Neural progenitor cell (in vitro differentiated cells): ENCODE results near the gene SUCLA2. TPM values are rescaled to one million over a fixed set of nuclear protein-coding genes. Genes with fewer than 3 reads are reported as not detected.

Source experiments
- DNase-seq: peaks from one replicate; pipeline ENCODE4 v3.0.0-alpha.2; 2016; ENCODE audit warnings: low spot score
- H2AFZ ChIP-seq: fragments of 200-600 bp; sonication (generic); replicated peaks from 2 replicates; pipeline ENCODE4 v1.6.1; 2016; ENCODE audit warnings: antibody characterized with exemption
- H3F3A ChIP-seq: fragments of 200-600 bp; sonication (generic); 2 replicates; pipeline ENCODE4 v1.6.1; 2016; ENCODE audit warnings: antibody characterized with exemption, low read depth
- H3K27ac ChIP-seq: fragments of 200-600 bp; sonication (generic); 2 replicates; pipeline ENCODE4 v1.5.1; 2016; ENCODE audit warnings: mild to moderate bottlenecking
- H3K27me3 ChIP-seq: fragments of 200-600 bp; sonication (generic); 2 replicates; pipeline ENCODE4 v1.6.1; 2016; ENCODE audit warnings: mild to moderate bottlenecking, moderate library complexity
- H3K36me3 ChIP-seq: fragments of 200-600 bp; sonication (generic); 2 replicates; pipeline ENCODE4 v1.5.1; 2016
- H3K4me1 ChIP-seq: fragments of 200-600 bp; sonication (generic); 2 replicates; pipeline ENCODE4 v1.6.1; 2016; ENCODE audit warnings: mixed run types
- H3K4me2 ChIP-seq: fragments of 200-600 bp; sonication (generic); 2 replicates; pipeline ENCODE4 v1.6.1; 2016
- H3K4me3 ChIP-seq: fragments of 200-600 bp; sonication (generic); 2 replicates; pipeline ENCODE4 v1.5.1; 2016
- H3K79me2 ChIP-seq: fragments of 200-600 bp; sonication (generic); 2 replicates; pipeline ENCODE4 v1.6.1; 2016; ENCODE audit warnings: low read depth
- H3K9ac ChIP-seq: fragments of 200-600 bp; sonication (generic); 2 replicates; pipeline ENCODE4 v1.6.1; 2016
- H3K9me3 ChIP-seq: fragments of 200-600 bp; sonication (generic); 2 replicates; pipeline ENCODE4 v1.5.1; 2016; ENCODE audit warnings: low read depth
- H4K20me1 ChIP-seq: fragments of 200-600 bp; sonication (generic); 2 replicates; pipeline ENCODE4 v1.6.1; 2016; ENCODE audit warnings: low read depth
- H3K27ac Mint-ChIP-seq: 3 replicates; pipeline ENCODE4 v1.8.0; 2021; ENCODE audit warnings: mixed read lengths
- H3K27me3 Mint-ChIP-seq: 2 replicates; pipeline ENCODE4 v1.8.0; 2022; ENCODE audit warnings: low read depth, mild to moderate bottlenecking, inconsistent platforms, moderate library complexity, mixed read lengths; ENCODE audit not compliant: insufficient read depth
- H3K36me3 Mint-ChIP-seq: 3 replicates; pipeline ENCODE4 v1.8.0; 2021; ENCODE audit warnings: mixed read lengths
- H3K4me1 Mint-ChIP-seq: 3 replicates; pipeline ENCODE4 v1.8.0; 2021; ENCODE audit warnings: mixed read lengths
- H3K4me3 Mint-ChIP-seq: 3 replicates; pipeline ENCODE4 v1.8.0; 2021; ENCODE audit warnings: mild to moderate bottlenecking, moderate library complexity, mixed read lengths
- H3K9me3 Mint-ChIP-seq: 3 replicates; pipeline ENCODE4 v1.8.0; 2020; ENCODE audit warnings: mixed read lengths
- EZH2 ChIP-seq: fragments of 200-600 bp; sonication (generic); IDR thresholded peaks from 2 replicates; pipeline ENCODE4 v1.6.1; 2017; ENCODE audit warnings: antibody characterized with exemption, mild to moderate bottlenecking, moderate library complexity
- EZH2phosphoT487 ChIP-seq: fragments of 200-600 bp; sonication (generic); IDR thresholded peaks from 2 replicates; pipeline ENCODE4 v1.6.1; 2017; ENCODE audit warnings: antibody characterized with exemption
- total RNA-seq: library from RNA; depleted of rRNA; stranded (reverse); fragments of >200 nt; gene quantifications from 2 replicates; pipeline ENCODE4 v1.2.3, GENCODE V29; 2015; ENCODE audit warnings: low replicate concordance
- TF ChIP-seq, protein P1 (sequence below): fragments of 200-600 bp; sonication (generic); IDR thresholded peaks from 2 replicates; pipeline ENCODE4 v1.5.1; 2017; ENCODE audit warnings: antibody characterized with exemption, mild to moderate bottlenecking

SUCLA2 gene
- total RNA-seq, 1 donor from 2014 or later: 100 TPM

- Mint-ChIP-seq H3K27me3 (no peaks in the 10 kb centered on the region), H3K36me3 (peaks cover 18% of the 10 kb centered on the region), H3K9me3 (peaks cover 7% of the 10 kb centered on the region), H3K4me1 (peaks cover 3% of the 10 kb centered on the region), H3K27ac (no peak overlapping the region), H3K4me3 (no peak overlapping the region)
- DNase-seq: peak; percentile 29
- TF ChIP-seq EZH2phosphoT487 (peak; percentile 34), EZH2 (no peak)
- peak overlapping the region; percentile 33 for H3K27ac ChIP-seq
- peaks cover 15% of the 10 kb centered on the region for H3K4me1 ChIP-seq
- H3K9ac ChIP-seq: no peak overlapping the region
- no peaks in the 10 kb centered on the region for H3K79me2 ChIP-seq
- H3K27me3 ChIP-seq: no peaks in the 10 kb centered on the region
- H4K20me1 ChIP-seq: no peaks in the 10 kb centered on the region
- no peak overlapping the region for H2AFZ ChIP-seq
- H3K4me2 ChIP-seq: peak overlapping the region; percentile 40
- peaks cover 6% of the 10 kb centered on the region for H3K36me3 ChIP-seq
- peaks cover 16% of the 10 kb centered on the region for H3F3A ChIP-seq
- no peak overlapping the region for H3K4me3 ChIP-seq
- no peaks in the 10 kb centered on the region for H3K9me3 ChIP-seq
Measured at GRCh38 chr13:47932950-47933923, 67.8 kb downstream of the SUCLA2 start.

- Histone ChIP-seq H3K4me3 (no peak overlapping the region), H3K79me2 (no peaks in the 10 kb centered on the region), H3F3A (peaks cover 16% of the 10 kb centered on the region), H3K27ac (no peak overlapping the region), H3K27me3 (no peaks in the 10 kb centered on the region), H2AFZ (no peak overlapping the region), H3K9ac (no peak overlapping the region), H3K4me1 (peaks cover 15% of the 10 kb centered on the region), H3K4me2 (no peak overlapping the region), H3K36me3 (no peaks in the 10 kb centered on the region), H3K9me3 (no peaks in the 10 kb centered on the region), H4K20me1 (no peaks in the 10 kb centered on the region)
- Mint-ChIP-seq H3K4me3 (no peak overlapping the region), H3K4me1 (no peaks in the 10 kb centered on the region), H3K27me3 (no peaks in the 10 kb centered on the region), H3K9me3 (no peaks in the 10 kb centered on the region), H3K27ac (no peak overlapping the region), H3K36me3 (no peaks in the 10 kb centered on the region)
- DNase-seq: no peak
- TF ChIP-seq EZH2: no peak
- TF ChIP-seq EZH2phosphoT487: no peak
- TF ChIP-seq, protein P1, sequence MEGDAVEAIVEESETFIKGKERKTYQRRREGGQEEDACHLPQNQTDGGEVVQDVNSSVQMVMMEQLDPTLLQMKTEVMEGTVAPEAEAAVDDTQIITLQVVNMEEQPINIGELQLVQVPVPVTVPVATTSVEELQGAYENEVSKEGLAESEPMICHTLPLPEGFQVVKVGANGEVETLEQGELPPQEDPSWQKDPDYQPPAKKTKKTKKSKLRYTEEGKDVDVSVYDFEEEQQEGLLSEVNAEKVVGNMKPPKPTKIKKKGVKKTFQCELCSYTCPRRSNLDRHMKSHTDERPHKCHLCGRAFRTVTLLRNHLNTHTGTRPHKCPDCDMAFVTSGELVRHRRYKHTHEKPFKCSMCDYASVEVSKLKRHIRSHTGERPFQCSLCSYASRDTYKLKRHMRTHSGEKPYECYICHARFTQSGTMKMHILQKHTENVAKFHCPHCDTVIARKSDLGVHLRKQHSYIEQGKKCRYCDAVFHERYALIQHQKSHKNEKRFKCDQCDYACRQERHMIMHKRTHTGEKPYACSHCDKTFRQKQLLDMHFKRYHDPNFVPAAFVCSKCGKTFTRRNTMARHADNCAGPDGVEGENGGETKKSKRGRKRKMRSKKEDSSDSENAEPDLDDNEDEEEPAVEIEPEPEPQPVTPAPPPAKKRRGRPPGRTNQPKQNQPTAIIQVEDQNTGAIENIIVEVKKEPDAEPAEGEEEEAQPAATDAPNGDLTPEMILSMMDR: no peak
Measured at GRCh38 chr13:47930649-47931165, 70.4 kb downstream of the SUCLA2 start.

GRCh38 chr13:47929156-47929555 lies 71.9 kb downstream of the SUCLA2 start:
- no peak overlapping the region for H3K27ac ChIP-seq
- no peaks in the 10 kb centered on the region for H3K4me1 Mint-ChIP-seq
- H3K27me3 ChIP-seq: no peaks in the 10 kb centered on the region
- H3K4me3 ChIP-seq: no peak overlapping the region
- no peaks in the 10 kb centered on the region for H3K36me3 ChIP-seq
- TF ChIP-seq, protein P1: no peak
- TF ChIP-seq EZH2phosphoT487 (no peak), EZH2 (no peak)
- peaks cover 15% of the 10 kb centered on the region for H3K4me1 ChIP-seq
- H3K9me3 Mint-ChIP-seq: no peaks in the 10 kb centered on the region
- DNase-seq: no peak
- no peak overlapping the region for H3K4me2 ChIP-seq
- peaks cover 10% of the 10 kb centered on the region for H3F3A ChIP-seq
- no peak overlapping the region for H3K27ac Mint-ChIP-seq
- H2AFZ ChIP-seq: no peak overlapping the region
- no peaks in the 10 kb centered on the region for H3K9me3 ChIP-seq
- H3K27me3 Mint-ChIP-seq: no peaks in the 10 kb centered on the region
- no peaks in the 10 kb centered on the region for H3K79me2 ChIP-seq
- H3K9ac ChIP-seq: no peak overlapping the region
- no peaks in the 10 kb centered on the region for H4K20me1 ChIP-seq
- H3K36me3 Mint-ChIP-seq: no peaks in the 10 kb centered on the region
- H3K4me3 Mint-ChIP-seq: no peak overlapping the region
